IMR-90 (cell line): ENCODE data around the gene RIPOR3. TPM values are rescaled to one million over a fixed set of nuclear protein-coding genes. Genes with fewer than 3 reads are reported as not detected.

ENCODE experiments used
- ATAC-seq: fragments of 200-7000 bp; cut with Tn5 transposase; 2 replicates; pipeline ENCODE4 v1.9.1; 2020; ENCODE audit warnings: low read depth, mild to moderate bottlenecking, moderate library complexity
- BruUV-seq: library from RNA; stranded (reverse); fragments of 400-500 nt; replicated peaks from 2 replicates; lab custom pipeline; 2021; lab: Mats Ljungman, UMichigan
- CTCF ChIA-PET: fragments of 300-600 bp; formaldehyde crosslinking; extraction: SDS; loops from one replicate; lab custom pipeline; 2021; ENCODE audit warnings: antibody characterized with exemption; lab: Yijun Ruan, JAX
- POLR2A ChIA-PET: fragments of 300-600 bp; sonication (Branson Sonifier 250); formaldehyde crosslinking; loops from one replicate; lab custom pipeline; 2022; ENCODE audit warnings: antibody characterized with exemption; ENCODE audit not compliant: unreplicated experiment; lab: Charles Lee
- DNase-seq: peaks from one replicate; pipeline ENCODE4 v3.0.0; 2013
- H2AFZ ChIP-seq: replicated peaks from 2 replicates; pipeline ENCODE3; 2013; ENCODE audit warnings: low read length, mild to moderate bottlenecking; ENCODE audit not compliant: poor library complexity
- H2AK5ac ChIP-seq: 2 replicates; pipeline ENCODE4 v1.6.1; 2013; ENCODE audit warnings: low read depth, low read length, inconsistent platforms
- H2AK9ac ChIP-seq: replicated peaks from 2 replicates; pipeline ENCODE3; 2013; ENCODE audit warnings: mild to moderate bottlenecking, low read depth, low read length, moderate library complexity; ENCODE audit not compliant: poor library complexity
- H2BK120ac ChIP-seq: 2 replicates; pipeline ENCODE4 v1.6.1; 2013; ENCODE audit warnings: low read depth, low read length, inconsistent platforms
- H2BK15ac ChIP-seq: 3 replicates; pipeline ENCODE4 v1.6.1; 2013; ENCODE audit warnings: low read depth, low read length, inconsistent platforms
- H2BK20ac ChIP-seq: 2 replicates; pipeline ENCODE4 v1.6.1; 2013; ENCODE audit warnings: low read depth, mild to moderate bottlenecking, inconsistent platforms, low read length, moderate library complexity
- H2BK5ac ChIP-seq: 2 replicates; pipeline ENCODE4 v1.6.1; 2013; ENCODE audit warnings: mild to moderate bottlenecking, low read depth, low read length, inconsistent platforms; ENCODE audit not compliant: poor library complexity, severe bottlenecking
- H3K14ac ChIP-seq: replicated peaks from 2 replicates; pipeline ENCODE4 v1.6.1; 2013; ENCODE audit warnings: low read depth, low read length, inconsistent platforms
- H3K18ac ChIP-seq: 2 replicates; pipeline ENCODE4 v1.6.1; 2013; ENCODE audit warnings: low read depth, low read length, control low read depth
- H3K23ac ChIP-seq: 2 replicates; pipeline ENCODE4 v1.6.1; 2013; ENCODE audit warnings: low read depth, low read length, inconsistent platforms
- H3K27ac ChIP-seq: 2 replicates; pipeline ENCODE4 v1.5.1; 2013; ENCODE audit warnings: mild to moderate bottlenecking, control low read depth, low read length; ENCODE audit not compliant: insufficient read depth
- H3K27me3 ChIP-seq: 2 replicates; pipeline ENCODE4 v1.6.1; 2013; ENCODE audit warnings: low read length; ENCODE audit not compliant: control insufficient read depth, insufficient read depth
- H3K36me3 ChIP-seq: 2 replicates; pipeline ENCODE4 v1.6.1; 2013; ENCODE audit warnings: low read length, mixed read lengths; ENCODE audit not compliant: control insufficient read depth, insufficient read depth
- H3K4ac ChIP-seq: 2 replicates; pipeline ENCODE4 v1.6.1; 2013; ENCODE audit warnings: low read depth, low read length, inconsistent platforms
- H3K4me1 ChIP-seq: 2 replicates; pipeline ENCODE4 v1.6.1; 2013; ENCODE audit warnings: low read length, mixed read lengths; ENCODE audit not compliant: control insufficient read depth, insufficient read depth
- H3K4me2 ChIP-seq: 2 replicates; pipeline ENCODE4 v1.6.1; 2013; ENCODE audit warnings: low read depth, mild to moderate bottlenecking, control low read depth, low read length, moderate library complexity
- H3K4me3 ChIP-seq: 2 replicates; pipeline ENCODE4 v1.5.1; 2013; ENCODE audit warnings: low read depth, mild to moderate bottlenecking, control low read depth, low read length, moderate library complexity; ENCODE audit not compliant: insufficient read depth
- H3K56ac ChIP-seq: 2 replicates; pipeline ENCODE4 v1.6.1; 2013; ENCODE audit warnings: low read length, inconsistent platforms; ENCODE audit not compliant: insufficient read depth; ENCODE audit errors: extremely low read depth
- H3K79me1 ChIP-seq, 2 experiments: 2 replicates each; pipeline ENCODE4 v1.6.1; 2013; ENCODE audit warnings: low read length in 2 of 2, inconsistent platforms in 1 of 2, low read depth in 1 of 2
- H3K9ac ChIP-seq: 2 replicates; pipeline ENCODE4 v1.6.1; 2013; ENCODE audit warnings: low read depth, low read length, control low read depth
- H3K9me1 ChIP-seq: 2 replicates; pipeline ENCODE4 v1.6.1; 2013; ENCODE audit warnings: low read length, inconsistent platforms; ENCODE audit not compliant: insufficient read depth
- H3K9me3 ChIP-seq: 2 replicates; pipeline ENCODE4 v1.6.1; 2013; ENCODE audit warnings: low read length; ENCODE audit not compliant: control insufficient read depth, insufficient read depth
- H4K20me1 ChIP-seq: 2 replicates; pipeline ENCODE4 v1.6.1; 2013; ENCODE audit warnings: low read length, inconsistent platforms; ENCODE audit not compliant: insufficient read depth
- H4K5ac ChIP-seq: 2 replicates; pipeline ENCODE4 v1.6.1; 2013; ENCODE audit warnings: mild to moderate bottlenecking, low read depth, low read length, control low read depth
- H4K8ac ChIP-seq, 2 experiments: 2 replicates each; pipeline ENCODE4 v1.6.1; 2013; ENCODE audit warnings: low read depth in 2 of 2, low read length in 2 of 2, control low read depth in 1 of 2, inconsistent platforms in 1 of 2
- H4K91ac ChIP-seq: 2 replicates; pipeline ENCODE4 v1.6.1; 2013; ENCODE audit warnings: low read depth, low read length, inconsistent platforms; ENCODE audit not compliant: insufficient read depth
- BHLHE40 ChIP-seq: fragments of 150-350 bp; IDR thresholded peaks from 2 replicates; pipeline ENCODE4 v1.6.1; 2016; ENCODE audit warnings: mild to moderate bottlenecking, low read depth, low read length
- CEBPB ChIP-seq: IDR thresholded peaks from 2 replicates; pipeline ENCODE4 v1.6.1; 2012; ENCODE audit warnings: low read depth, low read length, improper control_type of control experiment
- CHD1 ChIP-seq: IDR thresholded peaks from 2 replicates; pipeline ENCODE4 v1.6.1; 2012; ENCODE audit warnings: low read depth, low read length, improper control_type of control experiment
- CTCF ChIP-seq: conservative IDR thresholded peaks from 2 replicates; pipeline ENCODE4 v1.5.1; 2012; ENCODE audit warnings: mild to moderate bottlenecking, low read depth, low read length, improper control_type of control experiment
- ELK1 ChIP-seq: fragments of 150-350 bp; IDR thresholded peaks from 2 replicates; pipeline ENCODE4 v1.6.1; 2016; ENCODE audit warnings: low read depth, mild to moderate bottlenecking, low read length, moderate library complexity, borderline replicate concordance
- FOS ChIP-seq: fragments of 150-350 bp; IDR thresholded peaks from 2 replicates; pipeline ENCODE4 v1.6.1; 2016; ENCODE audit warnings: low read depth, low read length
- MAFK ChIP-seq: IDR thresholded peaks from 2 replicates; pipeline ENCODE4 v1.6.1; 2012; ENCODE audit warnings: low read depth, low read length, improper control_type of control experiment
- MAZ ChIP-seq: IDR thresholded peaks from 2 replicates; pipeline ENCODE4 v1.6.1; 2012; ENCODE audit warnings: low read depth, mild to moderate bottlenecking, low read length, improper control_type of control experiment, moderate library complexity, borderline replicate concordance
- MXI1 ChIP-seq: IDR thresholded peaks from 2 replicates; pipeline ENCODE4 v1.6.1; 2012; ENCODE audit warnings: low read depth, mild to moderate bottlenecking, low read length, moderate library complexity, borderline replicate concordance
- NFE2L2 ChIP-seq: fragments of 150-350 bp; IDR thresholded peaks from 2 replicates; pipeline ENCODE4 v1.6.1; 2016; ENCODE audit warnings: low read depth, mild to moderate bottlenecking, low read length
- POLR2A ChIP-seq: IDR thresholded peaks from 2 replicates; pipeline ENCODE4 v1.6.1; 2012; ENCODE audit warnings: mild to moderate bottlenecking, low read depth, low read length
- RAD21 ChIP-seq: IDR thresholded peaks from 2 replicates; pipeline ENCODE4 v1.6.1; 2012; ENCODE audit warnings: low read length, improper control_type of control experiment
- RCOR1 ChIP-seq: IDR thresholded peaks from 2 replicates; pipeline ENCODE4 v1.6.1; 2012; ENCODE audit warnings: mild to moderate bottlenecking, low read length, improper control_type of control experiment; ENCODE audit not compliant: insufficient replicate concordance
- RFX5 ChIP-seq: IDR thresholded peaks from 2 replicates; pipeline ENCODE4 v1.8.0; 2012; ENCODE audit warnings: low read depth, mild to moderate bottlenecking, low read length, moderate library complexity
- SMC3 ChIP-seq: fragments of 150-350 bp; IDR thresholded peaks from 2 replicates; pipeline ENCODE4 v1.6.1; 2016; ENCODE audit warnings: low read depth, mild to moderate bottlenecking, antibody characterized with exemption, low read length, moderate library complexity
- USF2 ChIP-seq: fragments of 150-350 bp; IDR thresholded peaks from 2 replicates; pipeline ENCODE4 v1.6.1; 2017; ENCODE audit warnings: mild to moderate bottlenecking, antibody characterized with exemption, low read length, low read depth
- WGBS, 2 experiments: methylation state at CpG; one replicate each; pipeline versions ENCODE4 v1.1.5 to v1.1.7; 2013; ENCODE audit warnings: missing lambda C conversion rate in 2 of 2; ENCODE audit not compliant: insufficient read length in 1 of 2; ENCODE audit errors: extremely low coverage in 2 of 2; 5-methylcytosine and 5-hydroxymethylcytosine counted together
- dilution Hi-C: fragments of 300-500 bp; cut with HindIII; formaldehyde crosslinking; loops from one replicate; pipeline ENCODE4 v1.14.3; 2018; ENCODE audit warnings: low sequenced_read_pairs; ENCODE audit not compliant: unreplicated experiment
- in situ Hi-C: fragments of 300-500 bp; cut with MboI; formaldehyde crosslinking; loops from 3 replicates; pipeline ENCODE4 v1.14.3; 2019; ENCODE audit warnings: low sequenced_read_pairs, inconsistent platforms, mixed read lengths
- intact Hi-C: fragments of 100-400 bp; cut with micrococcal nuclease; formaldehyde crosslinking; loops from 2 replicates; pipeline ENCODE4 v1.10.0; 2022
- polyA plus RNA-seq, 3 experiments: library from polyadenylated mRNA; depleted of rRNA; stranded (reverse); fragments of >200 nt; gene quantifications; 2 replicates each; pipeline ENCODE4 v1.2.3, GENCODE V29; 2012; ENCODE audit warnings: low replicate concordance in 1 of 3
- total RNA-seq: library from RNA; depleted of rRNA; stranded (reverse); fragments of >200 nt; gene quantifications from 2 replicates; pipeline ENCODE4 v1.2.3, GENCODE V29; 2012

Gene RIPOR3
- total and polyA plus RNA-seq, 2 of the 4 experiments (the other 2 are of a cell fraction) = 0.54 to 1.7 TPM

- ATAC-seq = no peak
- H3K23ac ChIP-seq = no peak overlapping the region
- no peak for TF ChIP-seq SMC3
- TF ChIP-seq BHLHE40 = no peak
- no peak for TF ChIP-seq CEBPB
- TF ChIP-seq USF2 = no peak
- no peak for TF ChIP-seq MAFK
- no peak for TF ChIP-seq RAD21
- TF ChIP-seq NFE2L2 = no peak
- TF ChIP-seq MAZ = no peak
- no peak for TF ChIP-seq POLR2A
- TF ChIP-seq FOS = no peak
- no peak for TF ChIP-seq RCOR1
- no peak for TF ChIP-seq MXI1
- TF ChIP-seq CTCF = no peak
- TF ChIP-seq RFX5 = no peak
- TF ChIP-seq ELK1 = no peak
- no peak for TF ChIP-seq CHD1
- DNase-seq = no peak
- H3K14ac ChIP-seq = peak overlapping the region; percentile 59; the same call in 1 of the 2 replicates
- no TSS peak for BruUV-seq
- dilution Hi-C loops = no loop called here
- H2BK120ac ChIP-seq = peak overlapping the region; percentile 60; the same call in 1 of the 2 replicates
- peaks cover 16% of the 10 kb centered on the region for H3K4me1 ChIP-seq
- POLR2A ChIA-PET = interaction anchor here (0.6 kb wide), 1 partner anchor 1541 kb away, joined by 5 read pairs; no protein-coding TSS in a partner anchor
- no peak overlapping the region for H2AFZ ChIP-seq
- H3K56ac ChIP-seq = no peak overlapping the region
- no peak overlapping the region for H3K4ac ChIP-seq
- CTCF ChIA-PET = no interaction called here
- H3K79me1 ChIP-seq = peaks cover 3 to 5% of the 10 kb centered on the region in 2 experiments; a peak in 1 of 4 replicates
- H3K9ac ChIP-seq = no peak overlapping the region
- H3K27me3 ChIP-seq = peaks cover 3% of the 10 kb centered on the region; the same call in 1 of the 2 replicates
- peak overlapping the region; percentile 66 for H2BK20ac ChIP-seq
- H4K20me1 ChIP-seq = no peaks in the 10 kb centered on the region
- H3K9me3 ChIP-seq = no peaks in the 10 kb centered on the region
- no peak overlapping the region for H4K8ac ChIP-seq
- no peak overlapping the region for H3K27ac ChIP-seq
- no peak overlapping the region for H2BK5ac ChIP-seq
- peak overlapping the region; percentile 54; the same call in 1 of the 2 replicates for H2AK5ac ChIP-seq
- no peaks in the 10 kb centered on the region for H3K36me3 ChIP-seq
- H2BK15ac ChIP-seq = no peak overlapping the region
- H3K4me3 ChIP-seq = no peak overlapping the region
- no CpG with 5 or more reads among the region's 4 CpGs for WGBS, 2 experiments
- no peak overlapping the region for H4K5ac ChIP-seq
- no peak overlapping the region for H3K18ac ChIP-seq
- no peak overlapping the region for H2AK9ac ChIP-seq
- no peak overlapping the region for H3K4me2 ChIP-seq
- peaks cover 27% of the 10 kb centered on the region for H3K9me1 ChIP-seq
- intact Hi-C loops = no loop called here
- in situ Hi-C loops = no loop called here
- H4K91ac ChIP-seq = no peak overlapping the region
Observed at GRCh38 chr20:50728486-50728980, 37.2 kb upstream of the RIPOR3 start.
